T-helper 2 cell treated with Interferon-gamma antibody and Interleukin-4, amounts not matched to agents 100 ng/mL and 5 ng/mL, for 36 hours (primary cell): ENCODE data around the gene CD28. TPM values are rescaled to one million over a fixed set of nuclear protein-coding genes. Genes with fewer than 3 reads are reported as not detected.
"Not testable (repeated sequence)": the region's sequence is repeated elsewhere in the genome, so short reads cannot be mapped to it uniquely, and the experiment has no call there.

Source experiments
- intact Hi-C: fragments of 100-400 bp; cut with micrococcal nuclease; formaldehyde crosslinking; loops from one replicate; pipeline ENCODE4 v1.15.1; 2023
- total RNA-seq: library from RNA; stranded (reverse); gene quantifications from 2 replicates; pipeline ENCODE4 v1.2.3, GENCODE V29; 2022

Gene CD28
- total RNA-seq, 1 donor from 2014 or later: 126 TPM

- intact Hi-C loops: no loop called here
Observed at GRCh38 chr2:203780231-203780630, 73.8 kb downstream of the CD28 start.

GRCh38 chr2:203781151-203781550 is 74.7 kb downstream of the CD28 start:
- intact Hi-C loops: no loop called here

DNA sequence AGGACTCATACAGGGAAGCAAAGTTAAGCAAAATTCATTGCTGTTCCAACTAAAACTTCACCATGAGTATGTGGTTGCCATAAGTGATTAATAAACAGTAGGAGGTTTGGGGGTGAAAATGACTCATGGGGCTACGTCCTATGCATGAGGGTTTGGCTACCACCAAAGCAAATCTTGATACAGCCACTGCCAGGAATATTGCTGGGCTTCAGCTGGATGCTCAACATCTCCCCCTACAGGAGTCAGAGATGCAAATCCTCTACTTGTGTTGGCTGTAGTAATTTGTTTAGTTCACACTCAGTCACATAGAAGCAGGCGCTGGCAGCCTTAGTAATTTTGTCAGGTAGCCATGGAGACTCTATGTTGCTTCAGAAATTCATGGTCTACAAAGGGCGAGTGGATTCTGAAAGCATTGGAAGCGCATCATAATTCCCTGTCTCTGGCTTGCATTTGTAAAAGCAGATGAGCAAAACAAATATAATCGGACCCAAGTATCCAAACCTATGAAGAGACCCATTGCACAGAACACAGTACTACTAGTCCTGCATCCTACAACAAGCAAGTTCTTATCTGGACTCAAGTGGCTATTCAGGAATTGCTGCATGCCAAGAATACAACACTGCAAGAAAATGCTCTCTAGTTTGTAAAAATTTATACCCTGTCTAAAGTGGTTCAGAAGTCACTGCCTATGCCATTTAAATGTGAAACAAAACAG is 76.0 kb downstream of the CD28 start:
- intact Hi-C loops: loop anchor here (1.0 kb wide), 3 partner anchors 41 to 127 kb away; partner anchors contain the start of gene CD28

GRCh38 chr2:203783496-203784203 is 77.2 kb downstream of the CD28 start:
- intact Hi-C loops: no loop called here

DNA sequence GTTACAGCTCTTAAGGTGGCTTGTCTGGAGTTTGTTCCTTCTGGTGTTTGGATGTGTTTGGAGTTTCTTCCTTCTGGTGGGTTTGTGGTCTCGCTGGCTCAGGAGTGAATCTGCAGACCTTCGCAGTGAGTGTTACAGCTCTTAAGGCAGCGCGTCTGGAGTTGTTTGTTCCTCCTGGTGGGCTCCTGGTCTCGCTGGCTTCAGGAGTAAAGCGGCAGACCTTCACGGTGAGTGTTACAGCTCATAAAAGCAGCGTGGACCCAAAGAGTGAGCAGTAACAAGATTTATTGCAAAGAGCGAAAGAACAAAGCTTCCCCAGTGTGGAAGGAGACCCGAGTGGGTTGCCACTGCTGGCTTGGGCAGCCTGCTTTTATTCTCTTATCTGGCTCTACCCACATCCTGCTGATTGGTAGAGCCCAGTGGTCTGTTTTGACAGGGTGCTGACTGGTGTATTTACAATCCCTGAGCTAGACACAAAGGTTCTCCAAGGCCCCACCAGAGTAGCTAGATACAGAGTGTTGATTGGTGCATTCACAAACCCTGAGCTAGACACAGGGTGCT is 78.4 kb downstream of the CD28 start:
- intact Hi-C loops: not testable (repeated sequence)

GRCh38 chr2:203785391-203786110 is 79.1 kb downstream of the CD28 start:
- intact Hi-C loops: not testable (repeated sequence)

DNA sequence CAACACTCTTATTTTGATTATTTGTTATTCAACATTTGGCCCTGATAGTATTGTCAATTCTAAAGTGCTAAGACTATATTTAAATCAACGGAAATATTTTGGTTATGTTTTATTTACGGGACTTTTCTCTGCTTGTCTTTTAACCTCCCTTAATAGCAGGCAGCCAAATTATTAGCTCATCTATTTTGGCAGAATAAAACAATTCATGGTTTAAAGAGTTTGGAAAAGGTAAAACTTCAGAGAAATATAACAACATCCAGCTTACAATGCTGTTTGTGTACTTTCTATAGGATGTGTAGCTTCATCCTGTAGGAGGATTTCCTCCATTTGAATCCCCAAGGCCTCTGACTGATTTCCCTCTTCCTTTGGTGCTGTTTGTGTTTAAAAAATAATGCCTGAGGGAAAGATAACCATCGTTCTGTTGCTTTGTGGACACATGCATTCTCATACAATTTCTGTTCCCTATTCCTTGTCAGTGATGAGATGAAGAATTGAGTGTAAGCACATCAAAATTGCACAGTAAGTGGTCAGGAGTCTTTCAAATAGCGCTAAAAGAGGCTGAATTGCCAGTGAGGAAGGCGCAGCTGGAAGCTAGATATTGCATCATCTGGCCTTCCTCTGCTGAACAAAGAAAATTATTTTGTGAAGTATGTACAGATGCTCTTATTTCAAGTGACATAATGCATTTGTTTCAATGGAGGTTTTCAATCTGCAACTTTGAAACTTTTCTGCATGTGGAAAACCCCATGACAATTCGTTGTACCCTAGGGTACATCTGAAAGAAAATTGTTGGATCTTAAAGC is 80.3 kb downstream of the CD28 start:
- intact Hi-C loops: no loop called here

DNA sequence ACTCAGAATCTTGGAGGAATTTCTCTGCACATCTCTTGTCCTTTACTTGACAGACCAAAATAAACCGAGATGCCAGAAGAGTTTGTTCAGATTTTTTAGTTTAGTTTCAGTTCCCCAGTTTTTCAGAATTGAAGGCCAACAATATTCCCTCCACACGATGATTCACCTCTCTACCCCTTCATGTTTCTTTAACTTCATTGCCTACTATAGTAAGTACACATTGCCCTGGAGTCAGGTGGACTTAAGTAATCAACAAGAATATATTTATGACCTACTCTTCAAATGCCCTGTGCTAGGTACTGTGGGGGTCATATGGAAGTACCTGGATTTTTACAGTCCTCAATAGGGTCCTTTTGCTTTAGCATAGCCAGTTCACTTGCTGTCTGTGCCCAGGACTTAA is 81.5 kb downstream of the CD28 start:
- intact Hi-C loops: no loop called here

Other genes starting within 250 kb of the CD28 start
- 1.6 and 2.0 TPM in 2 replicates for gene RAPH1, start 171.3 kb upstream of the CD28 start, total RNA-seq
- 25.7 and 26.0 TPM in 2 replicates for gene CTLA4, start 161.1 kb downstream of the CD28 start, total RNA-seq
- gene ICOS, start 230.1 kb downstream of the CD28 start, total RNA-seq: 38.9 and 40.9 TPM in 2 replicates